OCI-LY1 (cell line): ENCODE measurements around the gene NKX1-1.

Source experiments
- H2AFZ ChIP-seq: fragments of 200-600 bp; sonication (generic), shearing (Covaris generic); 2 replicates; pipeline ENCODE4 v1.6.0; 2014; ENCODE audit warnings: antibody characterized with exemption, mild to moderate bottlenecking, low read length
- H3F3A ChIP-seq: fragments of 200-600 bp; sonication (generic), shearing (Covaris generic); 2 replicates; pipeline ENCODE4 v1.6.0; 2014; ENCODE audit warnings: mild to moderate bottlenecking, antibody characterized with exemption, low read length, moderate library complexity; ENCODE audit not compliant: insufficient read depth
- H3K27ac ChIP-seq: fragments of 200-600 bp; sonication (generic); 2 replicates; pipeline ENCODE4 v1.5.1; 2014; ENCODE audit warnings: low read length, mixed run types, mild to moderate bottlenecking, low read depth; ENCODE audit not compliant: poor library complexity, severe bottlenecking
- H3K27me3 ChIP-seq: fragments of 200-600 bp; sonication (generic); 2 replicates; pipeline ENCODE4 v1.6.0; 2014; ENCODE audit warnings: antibody characterized with exemption, mild to moderate bottlenecking, low read length, moderate library complexity; ENCODE audit not compliant: insufficient read depth
- H3K36me3 ChIP-seq: fragments of 200-600 bp; sonication (generic); 2 replicates; pipeline ENCODE4 v1.6.1; 2014; ENCODE audit warnings: mild to moderate bottlenecking, antibody characterized with exemption, low read length, moderate library complexity, mixed read lengths; ENCODE audit not compliant: insufficient read depth
- H3K4me1 ChIP-seq: fragments of 200-600 bp; sonication (generic); 2 replicates; pipeline ENCODE4 v1.5.1; 2014; ENCODE audit warnings: mild to moderate bottlenecking, low read length, moderate library complexity; ENCODE audit not compliant: insufficient read depth, severe bottlenecking
- H3K4me2 ChIP-seq: fragments of 200-600 bp; sonication (generic), shearing (Covaris generic); 2 replicates; pipeline ENCODE4 v1.6.1; 2014; ENCODE audit warnings: low read length
- H3K4me3 ChIP-seq: fragments of 200-600 bp; sonication (generic); 2 replicates; pipeline ENCODE4 v1.5.1; 2014; ENCODE audit warnings: low read length, low read depth, mild to moderate bottlenecking, mixed read lengths; ENCODE audit not compliant: poor library complexity, severe bottlenecking
- H3K79me2 ChIP-seq: fragments of 200-600 bp; shearing (Covaris generic); 2 replicates; pipeline ENCODE4 v1.6.1; 2016; ENCODE audit warnings: mixed run types, low read length, mixed read lengths; ENCODE audit not compliant: insufficient read depth
- H3K9ac ChIP-seq: fragments of 200-600 bp; sonication (generic), shearing (Covaris generic); 2 replicates; pipeline ENCODE4 v1.6.1; 2014; ENCODE audit warnings: mild to moderate bottlenecking, low read length, mixed read lengths
- H3K9me2 ChIP-seq: fragments of 200-600 bp; sonication (generic), shearing (Covaris generic); 2 replicates; pipeline ENCODE4 v1.6.1; 2014; ENCODE audit warnings: low read depth, mild to moderate bottlenecking, low read length, mixed read lengths
- H3K9me3 ChIP-seq: fragments of 200-600 bp; shearing (Covaris generic); 2 replicates; pipeline ENCODE4 v1.6.1; 2014; ENCODE audit warnings: low read length, mixed read lengths
- H4K20me1 ChIP-seq: fragments of 200-600 bp; sonication (generic), shearing (Covaris generic); 2 replicates; pipeline ENCODE4 v1.6.0; 2016; ENCODE audit warnings: mild to moderate bottlenecking, low read length; ENCODE audit not compliant: insufficient read depth
- EZH2 ChIP-seq: fragments of 200-600 bp; sonication (generic), shearing (Covaris generic); IDR thresholded peaks from 2 replicates; pipeline ENCODE4 v1.8.0; 2017; ENCODE audit warnings: borderline replicate concordance, mixed run types, mild to moderate bottlenecking, antibody characterized with exemption, low read length, moderate library complexity, mixed read lengths
- TF ChIP-seq, protein P1 (sequence below): fragments of 200-600 bp; sonication (generic), shearing (Covaris generic); IDR thresholded peaks from 2 replicates; pipeline ENCODE4 v1.5.1; 2017; ENCODE audit warnings: mild to moderate bottlenecking, antibody characterized with exemption, low read length, moderate library complexity, mixed read lengths

NKX1-1 gene

DNA sequence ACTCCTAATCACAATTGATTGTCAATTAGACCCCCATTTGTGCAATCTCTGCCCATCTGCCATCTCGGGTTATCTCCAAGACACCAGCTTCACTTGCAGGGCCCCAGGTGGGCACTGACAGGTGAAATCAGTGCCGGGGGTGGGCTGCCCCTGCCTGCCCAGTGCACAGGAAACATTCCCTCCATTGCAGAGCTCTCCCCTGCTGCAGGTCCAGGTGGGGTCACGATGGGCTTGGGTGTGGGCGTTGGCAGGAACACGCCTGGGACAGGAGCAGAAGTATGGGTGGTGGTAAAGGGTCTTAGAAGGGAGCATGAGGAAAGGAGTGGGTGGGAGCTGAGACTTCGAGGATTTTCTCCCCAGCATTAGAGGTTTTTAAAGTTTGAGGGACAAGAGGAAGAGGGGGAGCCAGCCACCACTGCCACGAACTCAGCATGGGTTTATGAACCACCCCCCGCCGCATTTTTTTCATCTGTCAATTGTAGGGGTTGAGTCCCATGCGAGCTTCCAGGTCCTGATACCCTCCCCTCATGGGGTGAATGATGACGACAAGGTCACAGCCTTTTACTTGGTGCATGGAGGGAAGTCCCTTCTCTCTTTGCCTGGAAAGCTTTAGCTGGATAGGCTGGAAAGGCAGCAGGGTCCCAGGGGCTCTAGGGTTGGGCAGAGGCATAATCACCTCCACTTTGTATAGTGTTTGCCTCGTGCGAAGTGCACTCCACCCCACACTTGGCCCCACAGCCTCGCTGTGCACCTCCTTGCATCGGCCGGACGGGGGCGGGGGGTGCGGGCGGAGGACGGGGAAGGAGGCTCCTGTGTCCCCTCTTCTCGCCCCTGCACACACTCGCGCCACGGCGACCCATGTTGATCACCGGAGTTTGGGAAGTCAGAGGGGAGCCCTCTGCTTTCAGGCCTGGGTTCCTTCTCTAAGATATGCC is 3.5 kb upstream of the NKX1-1 start:
- H3K9me2 ChIP-seq: no peaks in the 10 kb centered on the region
- H3K27me3 ChIP-seq: no peaks in the 10 kb centered on the region
- H3F3A ChIP-seq: no peaks in the 10 kb centered on the region
- H3K4me2 ChIP-seq: no peak overlapping the region
- no peak overlapping the region for H3K4me3 ChIP-seq
- H3K36me3 ChIP-seq: no peaks in the 10 kb centered on the region
- H2AFZ ChIP-seq: no peak overlapping the region
- no peak overlapping the region for H3K27ac ChIP-seq
- TF ChIP-seq EZH2: no peak
- TF ChIP-seq, protein P1, sequence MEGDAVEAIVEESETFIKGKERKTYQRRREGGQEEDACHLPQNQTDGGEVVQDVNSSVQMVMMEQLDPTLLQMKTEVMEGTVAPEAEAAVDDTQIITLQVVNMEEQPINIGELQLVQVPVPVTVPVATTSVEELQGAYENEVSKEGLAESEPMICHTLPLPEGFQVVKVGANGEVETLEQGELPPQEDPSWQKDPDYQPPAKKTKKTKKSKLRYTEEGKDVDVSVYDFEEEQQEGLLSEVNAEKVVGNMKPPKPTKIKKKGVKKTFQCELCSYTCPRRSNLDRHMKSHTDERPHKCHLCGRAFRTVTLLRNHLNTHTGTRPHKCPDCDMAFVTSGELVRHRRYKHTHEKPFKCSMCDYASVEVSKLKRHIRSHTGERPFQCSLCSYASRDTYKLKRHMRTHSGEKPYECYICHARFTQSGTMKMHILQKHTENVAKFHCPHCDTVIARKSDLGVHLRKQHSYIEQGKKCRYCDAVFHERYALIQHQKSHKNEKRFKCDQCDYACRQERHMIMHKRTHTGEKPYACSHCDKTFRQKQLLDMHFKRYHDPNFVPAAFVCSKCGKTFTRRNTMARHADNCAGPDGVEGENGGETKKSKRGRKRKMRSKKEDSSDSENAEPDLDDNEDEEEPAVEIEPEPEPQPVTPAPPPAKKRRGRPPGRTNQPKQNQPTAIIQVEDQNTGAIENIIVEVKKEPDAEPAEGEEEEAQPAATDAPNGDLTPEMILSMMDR: no peak
- no peaks in the 10 kb centered on the region for H3K4me1 ChIP-seq
- no peaks in the 10 kb centered on the region for H3K79me2 ChIP-seq
- H4K20me1 ChIP-seq: no peaks in the 10 kb centered on the region
- no peak overlapping the region for H3K9ac ChIP-seq
- no peaks in the 10 kb centered on the region for H3K9me3 ChIP-seq

DNA sequence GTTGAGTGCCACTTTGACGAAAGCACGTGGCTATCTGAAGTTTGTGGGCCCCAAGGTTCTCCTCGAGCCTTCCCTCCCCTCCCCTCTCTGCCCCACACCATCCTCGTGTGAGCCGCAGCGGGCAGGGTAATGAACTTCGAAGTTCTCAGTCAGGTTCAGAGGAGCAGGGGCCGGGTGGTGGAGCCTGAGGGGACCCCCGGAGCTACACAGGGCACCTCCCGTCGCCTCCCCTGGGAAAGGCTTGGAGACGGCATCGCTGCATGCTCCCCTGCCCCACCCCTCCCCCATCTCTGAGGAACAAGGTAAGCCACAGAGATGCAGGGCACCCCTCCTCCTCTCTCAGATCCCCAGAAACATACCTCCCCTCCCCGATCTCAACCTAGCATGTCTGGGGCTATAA is 2.8 kb upstream of the NKX1-1 start:
- Histone ChIP-seq H3K4me2 (no peak overlapping the region), H3K9me2 (no peaks in the 10 kb centered on the region), H3K9me3 (no peaks in the 10 kb centered on the region), H3K79me2 (no peaks in the 10 kb centered on the region), H4K20me1 (no peaks in the 10 kb centered on the region), H3K9ac (no peak overlapping the region), H3K4me3 (no peak overlapping the region), H3K27ac (no peak overlapping the region), H3K27me3 (no peaks in the 10 kb centered on the region), H3F3A (no peaks in the 10 kb centered on the region), H3K36me3 (no peaks in the 10 kb centered on the region), H2AFZ (no peak overlapping the region), H3K4me1 (no peaks in the 10 kb centered on the region)
- TF ChIP-seq, protein P1: no peak

DNA sequence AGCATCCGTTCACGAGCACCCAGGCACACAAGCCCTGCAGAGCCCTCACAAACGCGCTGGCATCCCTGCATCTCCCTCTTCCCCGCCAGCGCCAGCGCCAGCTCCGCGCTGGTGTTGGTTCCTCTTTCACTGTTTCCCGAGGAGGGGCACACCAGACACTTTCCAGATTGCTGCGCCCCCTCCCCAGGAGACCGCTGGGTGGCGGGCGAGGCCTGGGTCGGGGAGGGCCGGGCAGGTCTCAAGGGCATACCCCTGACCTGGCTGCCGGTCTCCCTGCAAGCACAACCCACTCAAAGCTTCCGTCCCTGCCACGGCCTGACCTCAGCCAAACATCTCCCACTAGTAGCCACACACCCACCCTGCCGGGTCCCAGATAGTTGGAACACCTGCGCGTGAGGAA is 2.2 kb upstream of the NKX1-1 start:
- Histone ChIP-seq H3K4me2 (no peak overlapping the region), H3K4me3 (no peak overlapping the region), H3F3A (no peaks in the 10 kb centered on the region), H3K36me3 (no peaks in the 10 kb centered on the region), H3K27ac (no peak overlapping the region), H3K4me1 (no peaks in the 10 kb centered on the region), H3K27me3 (no peaks in the 10 kb centered on the region), H2AFZ (no peak overlapping the region), H3K9me3 (no peaks in the 10 kb centered on the region), H3K9me2 (no peaks in the 10 kb centered on the region), H4K20me1 (no peaks in the 10 kb centered on the region), H3K9ac (no peak overlapping the region), H3K79me2 (no peaks in the 10 kb centered on the region)
- TF ChIP-seq, protein P1: no peak
- no peak for TF ChIP-seq EZH2
